SK-N-MC (cell line): ENCODE measurements around the gene HSPA1L.

ENCODE experiments used
- DNase-seq: peaks from one replicate; pipeline ENCODE4 v3.0.0-alpha.2; 2011; ENCODE audit warnings: low read depth, low spot score
- H3K27ac ChIP-seq: fragments of 200-600 bp; sonication (generic); 2 replicates; pipeline ENCODE4 v1.5.1; 2016; ENCODE audit warnings: mixed run types
- H3K36me3 ChIP-seq: fragments of 200-600 bp; sonication (generic); 2 replicates; pipeline ENCODE4 v1.6.1; 2017; ENCODE audit warnings: antibody characterized with exemption, low read length, mixed read lengths; ENCODE audit not compliant: insufficient read depth
- H3K4me3 ChIP-seq: fragments of 200-600 bp; sonication (generic); 2 replicates; pipeline ENCODE4 v1.5.1; 2016
- H3K9ac ChIP-seq: fragments of 200-600 bp; sonication (generic); 2 replicates; pipeline ENCODE4 v1.8.0; 2017; ENCODE audit warnings: mixed run types, mixed read lengths; ENCODE audit not compliant: insufficient read length
- H3K9me3 ChIP-seq: fragments of 200-600 bp; sonication (generic); 2 replicates; pipeline ENCODE4 v1.6.1; 2017; ENCODE audit warnings: low read depth, mild to moderate bottlenecking, antibody characterized with exemption, low read length, moderate library complexity, mixed read lengths
- EZH2 ChIP-seq: fragments of 200-600 bp; sonication (generic); IDR thresholded peaks from one replicate; pipeline ENCODE4 v1.6.1; 2017; ENCODE audit warnings: antibody characterized with exemption
- FOXP2 ChIP-seq: optimal IDR thresholded peaks from 2 replicates; pipeline ENCODE3; 2011; ENCODE audit warnings: mild to moderate bottlenecking, moderate library complexity; ENCODE audit not compliant: insufficient read depth; ENCODE audit errors: extremely low read length, control extremely low read depth
- POLR2AphosphoS5 ChIP-seq: IDR thresholded peaks from 2 replicates; pipeline ENCODE4 v1.6.1; 2012; ENCODE audit warnings: mild to moderate bottlenecking, low read depth, low read length, borderline replicate concordance

The HSPA1L gene

DNA sequence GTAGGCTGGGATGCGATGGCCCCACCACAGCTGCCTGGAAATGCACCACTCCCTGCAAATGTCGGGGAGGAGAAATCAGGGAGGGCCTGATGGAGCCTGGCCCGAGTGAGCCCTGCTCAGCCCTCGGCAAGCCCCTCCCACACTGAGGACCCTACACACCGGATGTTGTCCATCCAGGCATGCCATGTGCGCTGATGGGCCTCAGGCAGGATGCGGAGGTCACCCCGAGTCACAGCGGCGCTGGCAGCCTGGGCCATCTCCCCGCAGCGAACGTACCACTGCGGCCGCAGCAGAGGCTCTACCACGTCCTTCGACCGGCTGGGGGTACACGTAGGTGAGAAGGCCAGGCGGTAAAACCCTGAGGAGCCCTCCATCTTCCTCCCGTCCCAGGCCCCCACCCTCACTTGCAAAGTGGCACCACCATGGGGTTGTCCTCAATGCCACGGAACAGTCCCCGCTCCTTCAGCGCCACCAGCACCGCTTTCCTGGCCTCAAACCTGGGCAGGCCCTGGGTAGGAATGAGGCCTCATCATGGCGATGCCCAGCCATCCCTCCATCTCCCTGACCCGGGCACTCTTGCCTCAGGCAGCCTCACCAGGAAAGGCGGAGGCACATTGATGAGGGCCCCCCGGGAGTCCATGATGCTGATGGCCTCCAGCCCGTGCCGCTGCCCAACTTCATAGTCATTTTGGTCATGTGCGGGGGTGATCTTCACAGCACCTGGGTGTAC is 32.8 kb downstream of the HSPA1L start:
- TF ChIP-seq EZH2 (no peak), POLR2AphosphoS5 (no peak), FOXP2 (no peak)
- Histone ChIP-seq H3K4me3 (no peak overlapping the region), H3K27ac (no peak overlapping the region), H3K36me3 (peaks cover 85% of the 10 kb centered on the region), H3K9me3 (no peaks in the 10 kb centered on the region), H3K9ac (no peak overlapping the region)
- DNase-seq: no peak

- no peak for DNase-seq
- no peak overlapping the region for H3K27ac ChIP-seq
- no peak overlapping the region for H3K9ac ChIP-seq
- no peak overlapping the region for H3K4me3 ChIP-seq
- peaks cover 83% of the 10 kb centered on the region for H3K36me3 ChIP-seq
- H3K9me3 ChIP-seq: no peaks in the 10 kb centered on the region
- no peak for TF ChIP-seq FOXP2
- TF ChIP-seq EZH2: no peak
- TF ChIP-seq POLR2AphosphoS5: no peak
Measured at GRCh38 chr6:31781244-31782125, 33.6 kb downstream of the HSPA1L start.

- Histone ChIP-seq H3K9ac (no peak overlapping the region), H3K4me3 (no peak overlapping the region), H3K36me3 (peaks cover 78% of the 10 kb centered on the region), H3K27ac (no peak overlapping the region), H3K9me3 (no peaks in the 10 kb centered on the region)
- TF ChIP-seq POLR2AphosphoS5 (no peak), EZH2 (no peak)
- no peak for DNase-seq
Measured at GRCh38 chr6:31780507-31781243, 34.4 kb downstream of the HSPA1L start.

DNA sequence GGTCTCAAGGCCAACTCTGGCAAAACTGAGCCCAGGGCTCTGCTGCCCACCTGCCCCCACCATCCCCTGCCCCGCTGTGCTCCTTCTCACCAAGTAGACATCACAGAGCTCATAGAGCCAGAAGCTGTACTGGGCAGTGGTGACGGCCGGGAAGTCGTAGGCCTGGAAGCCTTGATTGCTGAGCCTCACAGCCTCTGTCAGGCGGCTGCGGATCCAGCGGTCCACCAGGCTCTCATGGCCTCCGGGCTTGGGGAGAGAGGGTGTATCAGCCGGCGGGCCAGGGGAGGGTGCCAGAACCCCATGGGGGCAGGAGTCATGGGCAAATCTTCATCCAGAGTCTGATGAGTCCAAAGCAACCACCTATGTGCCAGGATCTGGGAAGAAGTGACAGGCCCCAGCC is 35.2 kb downstream of the HSPA1L start:
- Histone ChIP-seq H3K36me3 (peaks cover 70% of the 10 kb centered on the region), H3K4me3 (no peak overlapping the region), H3K27ac (no peak overlapping the region), H3K9me3 (no peaks in the 10 kb centered on the region), H3K9ac (no peak overlapping the region)
- no peak for DNase-seq
- no peak for TF ChIP-seq POLR2AphosphoS5
- no peak for TF ChIP-seq EZH2
- TF ChIP-seq FOXP2: no peak

DNA sequence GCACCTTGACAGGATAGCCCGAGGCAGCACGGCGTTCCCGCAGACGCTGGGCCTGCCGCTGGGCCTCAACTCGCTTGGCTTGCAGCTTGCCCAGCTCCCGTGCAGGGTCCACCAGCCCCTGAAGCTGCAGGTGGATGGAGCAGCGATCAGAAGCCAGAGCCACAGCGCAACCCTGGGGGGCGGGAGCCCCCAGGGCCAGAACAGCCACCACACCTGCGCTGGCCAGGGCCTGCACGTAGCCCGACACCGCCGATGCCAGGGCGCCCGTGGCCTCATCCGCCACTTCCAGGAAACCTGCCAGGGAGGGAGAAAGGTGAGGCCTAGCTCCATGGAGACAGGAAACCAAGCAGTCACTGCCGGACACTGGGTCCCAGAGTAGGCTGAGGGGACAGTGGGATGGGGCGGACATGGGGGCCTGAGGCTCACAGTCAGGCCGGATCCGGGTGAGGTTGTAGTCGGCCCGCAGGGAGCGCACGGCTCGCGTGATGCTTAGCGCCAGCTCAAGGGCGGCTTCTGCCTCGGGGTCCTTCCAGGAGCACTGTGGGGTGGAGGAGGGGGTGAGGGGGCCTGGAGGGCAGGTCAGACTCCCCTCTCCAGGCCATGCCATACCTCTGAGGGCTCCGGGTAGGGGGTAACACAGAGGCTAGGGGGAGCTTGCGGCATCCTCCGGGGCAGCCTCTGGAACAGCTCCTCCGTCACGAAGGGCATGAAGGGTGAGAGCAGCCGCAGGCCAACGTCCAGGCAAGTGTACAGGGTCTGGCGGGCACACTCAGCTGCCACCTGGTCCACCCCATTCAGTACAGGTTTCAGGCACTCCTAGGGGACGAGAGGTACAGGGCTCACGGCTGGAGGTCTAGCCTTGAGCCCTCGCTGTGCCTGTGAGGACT is 35.8 kb downstream of the HSPA1L start:
- no peak overlapping the region for H3K9ac ChIP-seq
- H3K36me3 ChIP-seq: peaks cover 64% of the 10 kb centered on the region
- no peak overlapping the region for H3K4me3 ChIP-seq
- H3K9me3 ChIP-seq: no peaks in the 10 kb centered on the region
- no peak for DNase-seq
- TF ChIP-seq POLR2AphosphoS5 (no peak), EZH2 (no peak), FOXP2 (no peak)
- no peak overlapping the region for H3K27ac ChIP-seq

DNA sequence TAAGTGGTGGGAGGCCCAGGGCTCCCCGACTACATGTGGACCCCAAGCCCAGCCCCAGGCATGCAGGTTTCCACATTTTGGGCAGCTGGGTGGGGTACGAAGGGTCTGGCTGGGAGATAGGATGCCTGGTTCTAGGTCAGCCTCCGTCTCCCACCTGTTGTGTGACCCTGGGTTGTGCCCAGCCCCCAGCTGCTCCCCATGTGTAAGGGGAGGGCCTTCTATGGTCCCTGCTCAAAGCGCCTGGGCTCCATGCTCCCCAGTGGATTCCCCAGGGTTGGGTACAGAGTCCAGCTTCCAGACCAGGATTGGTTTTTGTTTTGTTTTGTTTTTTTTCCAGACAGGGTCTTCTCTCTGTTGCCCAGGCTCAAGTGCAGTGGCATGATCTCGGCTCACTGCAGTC is 36.9 kb downstream of the HSPA1L start:
- DNase-seq: no peak
- Histone ChIP-seq H3K9me3 (no peaks in the 10 kb centered on the region), H3K9ac (no peak overlapping the region), H3K27ac (peak overlapping the region; percentile 46; the same call in 1 of the 2 replicates), H3K4me3 (no peak overlapping the region), H3K36me3 (peaks cover 55% of the 10 kb centered on the region)
- TF ChIP-seq POLR2AphosphoS5 (no peak), EZH2 (no peak)

GRCh38 chr6:31777667-31778050 is 37.4 kb downstream of the HSPA1L start:
- Histone ChIP-seq H3K9ac (no peak overlapping the region), H3K9me3 (no peaks in the 10 kb centered on the region), H3K27ac (peak overlapping the region; percentile 46; the same call in 1 of the 2 replicates), H3K4me3 (no peak overlapping the region), H3K36me3 (peaks cover 49% of the 10 kb centered on the region)
- TF ChIP-seq EZH2 (no peak), POLR2AphosphoS5 (no peak; the same call in 1 of the 2 replicates), FOXP2 (no peak)
- no peak for DNase-seq

- Histone ChIP-seq H3K4me3 (no peak within 1 kb of the TSS), H3K36me3 (peaks cover 44% of the 10 kb centered on the region), H3K27ac (peak within 1 kb of the TSS; percentile 46), H3K9ac (no peak within 1 kb of the TSS), H3K9me3 (no peaks in the 10 kb centered on the region)
- DNase-seq: no peak
- TF ChIP-seq FOXP2 (no peak), POLR2AphosphoS5 (peak; percentile 39), EZH2 (no peak)
Measured at GRCh38 chr6:31776989-31777666, 38.0 kb downstream of the HSPA1L start, which contains the start of gene VWA7. VWA7 (minus strand) TSS chr6:31777328; CDS start chr6:31776779, 549 bp downstream.
